Immature natural killer cell (primary cell): Measurements from ENCODE around the gene TMEM255A. TPM values are rescaled to one million over a fixed set of nuclear protein-coding genes. Genes with fewer than 3 reads are reported as not detected.

Experiments
- DNase-seq, 3 donors: peaks; one replicate each; pipeline ENCODE4 v3.0.0; 2022; ENCODE audit warnings: mixed read lengths in 1 of 3
- H3K27ac Mint-ChIP-seq, 6 donors: one replicate each; pipeline ENCODE4 v1.8.0; 2020; ENCODE audit warnings: mixed read lengths in 6 of 6, mild to moderate bottlenecking in 5 of 6, inconsistent platforms in 4 of 6, moderate library complexity in 3 of 6
- H3K27me3 Mint-ChIP-seq, 3 donors: one replicate each; pipeline ENCODE4 v1.8.0; 2020 to 2021; ENCODE audit warnings: low read depth in 3 of 3, mild to moderate bottlenecking in 3 of 3, mixed read lengths in 3 of 3, moderate library complexity in 3 of 3, inconsistent platforms in 1 of 3
- H3K36me3 Mint-ChIP-seq, 3 donors: one replicate each; pipeline ENCODE4 v1.8.0; 2020; ENCODE audit warnings: mixed read lengths in 3 of 3, inconsistent platforms in 2 of 3, mild to moderate bottlenecking in 2 of 3
- H3K4me1 Mint-ChIP-seq, 2 donors: one replicate each; pipeline ENCODE4 v1.8.0; 2020; ENCODE audit warnings: inconsistent platforms in 2 of 2, mild to moderate bottlenecking in 2 of 2, mixed read lengths in 2 of 2, moderate library complexity in 1 of 2
- H3K4me3 Mint-ChIP-seq, 5 donors: one replicate each; pipeline ENCODE4 v1.8.0; 2020; ENCODE audit warnings: mild to moderate bottlenecking in 5 of 5, mixed read lengths in 5 of 5, inconsistent platforms in 3 of 5, moderate library complexity in 3 of 5
- H3K9me3 Mint-ChIP-seq, 6 donors: one replicate each; pipeline ENCODE4 v1.8.0; 2020; ENCODE audit warnings: mild to moderate bottlenecking in 6 of 6, mixed read lengths in 6 of 6, inconsistent platforms in 4 of 6, moderate library complexity in 3 of 6
- polyA plus RNA-seq, 3 donors: library from polyadenylated mRNA; unstranded; fragments of 300-500 nt; fragmentation: Illumina TruSeq; gene quantifications; one replicate each; pipeline ENCODE4 v1.2.3, GENCODE V29; 2021

The TMEM255A gene
- polyA plus RNA-seq, 3 donors from 2014 or later: 0.96 to 4.0 TPM; not detected in 1

DNA sequence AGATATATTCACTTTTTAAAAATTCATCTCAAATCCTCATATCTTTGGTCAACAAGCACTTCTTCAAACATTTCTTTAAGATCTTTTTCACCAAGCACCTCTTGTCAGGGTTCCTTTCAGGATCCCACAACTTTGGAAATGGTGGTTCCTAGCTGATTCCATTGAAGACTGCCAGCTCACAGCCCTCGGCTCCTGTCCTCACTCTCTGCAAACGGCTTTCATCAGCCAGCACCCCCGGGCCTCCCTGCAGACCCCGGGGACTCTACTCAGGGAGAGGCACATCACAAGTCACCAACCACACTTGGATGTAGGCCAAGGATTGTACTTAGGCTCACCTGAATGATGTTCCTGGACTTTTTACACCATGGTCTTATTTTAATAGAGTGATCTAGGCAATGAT lies 40.7 kb downstream of the TMEM255A start:
- H3K27ac Mint-ChIP-seq: no peak overlapping the region
- H3K9me3 Mint-ChIP-seq: no peaks in the 10 kb centered on the region
- peaks cover 0 to 3% (median 0%) of the 10 kb centered on the region in 3 donors for H3K36me3 Mint-ChIP-seq
- no peak for DNase-seq
- H3K27me3 Mint-ChIP-seq: peaks cover 0 to 11% (median 4%) of the 10 kb centered on the region in 3 donors
- H3K4me3 Mint-ChIP-seq: no peak overlapping the region
- H3K4me1 Mint-ChIP-seq: peaks cover 0 to 3% of the 10 kb centered on the region in 2 donors

DNA sequence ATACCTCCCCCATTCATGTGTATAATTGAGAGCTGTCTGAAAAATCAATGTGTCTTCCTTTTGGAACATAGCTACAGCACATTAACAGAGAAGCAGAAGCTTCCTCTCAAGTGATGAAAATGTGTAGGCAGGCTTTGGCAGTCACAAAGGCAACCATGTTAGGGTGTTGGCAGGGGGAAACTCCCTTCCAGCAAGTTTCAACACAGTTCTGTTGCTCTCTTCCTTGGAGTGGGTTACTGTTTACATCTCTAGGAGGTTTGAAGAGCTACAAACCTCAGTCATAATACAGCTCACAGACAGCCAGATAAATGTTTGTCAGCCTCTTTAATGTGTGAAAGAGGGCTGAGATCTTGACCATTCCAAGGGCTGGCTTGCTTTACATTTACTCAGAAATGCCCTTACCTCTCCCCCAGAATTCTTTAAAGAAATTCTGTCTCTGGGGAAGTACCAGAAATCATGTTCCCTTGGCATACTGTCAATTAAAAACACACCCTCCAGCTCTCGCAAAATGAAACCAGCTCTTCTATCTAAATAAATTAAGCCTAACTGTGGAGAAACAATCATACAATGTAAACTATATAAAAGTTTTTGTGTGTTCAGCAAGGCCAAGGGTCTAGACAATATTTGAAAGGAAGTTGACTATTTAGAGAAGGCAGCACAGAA lies 41.8 kb downstream of the TMEM255A start:
- H3K27me3 Mint-ChIP-seq: peaks cover 0 to 11% (median 2%) of the 10 kb centered on the region in 3 donors
- DNase-seq: no peak
- no peaks in the 10 kb centered on the region for H3K9me3 Mint-ChIP-seq
- peak overlapping the region in 1 of 6 donors; percentile 26 for H3K27ac Mint-ChIP-seq
- H3K4me1 Mint-ChIP-seq: peaks cover 0 to 3% of the 10 kb centered on the region in 2 donors
- H3K4me3 Mint-ChIP-seq: no peak overlapping the region
- peaks cover 0 to 3% (median 0%) of the 10 kb centered on the region in 3 donors for H3K36me3 Mint-ChIP-seq

- H3K36me3 Mint-ChIP-seq: peaks cover 0 to 3% (median 0%) of the 10 kb centered on the region in 3 donors
- H3K27ac Mint-ChIP-seq: no peak overlapping the region
- no peaks in the 10 kb centered on the region for H3K9me3 Mint-ChIP-seq
- H3K27me3 Mint-ChIP-seq: peaks cover 0 to 2% (median 0%) of the 10 kb centered on the region in 3 donors
- DNase-seq: no peak
- peaks cover 0 to 3% of the 10 kb centered on the region in 2 donors for H3K4me1 Mint-ChIP-seq
- no peak overlapping the region for H3K4me3 Mint-ChIP-seq
These were observed 46.9 kb downstream of the TMEM255A start for GRCh38 chrX:120264341-120264740.

GRCh38 chrX:120262859-120263708 lies 48.2 kb downstream of the TMEM255A start:
- Mint-ChIP-seq H3K4me3 (no peak overlapping the region), H3K9me3 (no peaks in the 10 kb centered on the region), H3K27ac (peak overlapping the region in 1 of 6 donors; percentile 86), H3K4me1 (peaks cover 3 to 4% of the 10 kb centered on the region in 2 donors), H3K27me3 (peaks cover 0 to 2% (median 0%) of the 10 kb centered on the region in 3 donors), H3K36me3 (peaks cover 0 to 3% (median 0%) of the 10 kb centered on the region in 3 donors)
- DNase-seq: no peak

GRCh38 chrX:120260369-120260768 lies 50.9 kb downstream of the TMEM255A start:
- peaks cover 0 to 4% (median 0%) of the 10 kb centered on the region in 3 donors for H3K27me3 Mint-ChIP-seq
- no peak overlapping the region for H3K27ac Mint-ChIP-seq
- peaks cover 16 to 27% of the 10 kb centered on the region in 2 donors for H3K4me1 Mint-ChIP-seq

GRCh38 chrX:120253784-120254183 lies 57.5 kb downstream of the TMEM255A start:
- Mint-ChIP-seq H3K4me3 (no peak overlapping the region), H3K27me3 (peaks cover 0 to 9% (median 2%) of the 10 kb centered on the region in 3 donors), H3K9me3 (no peaks in the 10 kb centered on the region), H3K36me3 (peaks cover 0 to 12% (median 4%) of the 10 kb centered on the region in 3 donors), H3K4me1 (peaks cover 40 to 73% of the 10 kb centered on the region in 2 donors), H3K27ac (no peak overlapping the region)
- DNase-seq: no peak

More at GRCh38 chrX:120260369-120260768, 50.9 kb downstream of the TMEM255A start:
- Mint-ChIP-seq H3K36me3 (peaks cover 0 to 3% (median 0%) of the 10 kb centered on the region in 3 donors), H3K9me3 (no peaks in the 10 kb centered on the region), H3K4me3 (no peak overlapping the region)
- DNase-seq: no peak

GRCh38 chrX:120251471-120252011 lies 59.7 kb downstream of the TMEM255A start:
- Mint-ChIP-seq H3K27me3 (peaks cover 0 to 9% (median 0%) of the 10 kb centered on the region in 3 donors), H3K27ac (peak overlapping the region; percentile 82 to 96 (median 91)), H3K4me3 (peak overlapping the region; percentile 92 to 96 (median 94)), H3K36me3 (peaks cover 0 to 12% (median 4%) of the 10 kb centered on the region in 3 donors), H3K9me3 (no peaks in the 10 kb centered on the region), H3K4me1 (peaks cover 31 to 56% of the 10 kb centered on the region in 2 donors)
- peak; percentile 7 to 15 (median 8) for DNase-seq

DNA sequence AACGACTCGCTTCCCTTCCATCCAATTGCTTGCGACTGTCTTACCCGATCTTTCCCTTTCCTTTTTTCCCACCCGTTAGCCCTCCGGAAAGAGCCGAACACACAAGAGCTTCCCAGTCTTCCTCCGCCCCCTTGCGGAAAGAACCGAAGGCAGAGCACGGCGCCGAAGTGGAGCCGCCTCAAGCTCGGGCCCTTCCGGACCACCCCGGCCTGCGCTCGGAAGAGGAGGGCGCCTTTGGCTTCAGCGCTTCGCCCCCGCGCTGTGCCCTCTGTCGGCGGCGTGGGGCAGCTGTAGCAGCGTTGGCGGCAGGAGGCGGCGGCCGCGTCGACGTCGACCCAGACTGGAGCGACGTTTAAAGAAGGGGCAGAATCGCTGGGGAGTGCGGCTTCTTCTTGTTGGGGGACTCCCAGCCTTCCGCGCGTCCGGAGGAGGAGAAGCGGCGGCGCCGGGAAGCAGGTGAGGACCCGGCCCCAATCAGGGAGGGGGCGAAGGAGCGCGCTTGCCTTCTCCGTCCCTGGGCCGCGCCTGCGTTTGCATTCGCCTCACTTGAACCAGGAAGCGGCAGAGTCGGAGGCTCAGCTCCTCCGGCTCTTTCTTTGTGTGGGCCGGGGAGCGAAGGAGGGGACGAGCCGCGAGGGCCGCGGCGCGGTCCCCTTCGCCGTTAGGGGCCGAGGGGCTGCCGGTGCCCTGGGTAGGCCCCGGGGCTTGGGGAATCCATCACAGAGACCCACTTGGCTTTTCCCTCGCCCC lies 60.6 kb downstream of the TMEM255A start, which contains the start of gene ZBTB33:
Gene ZBTB33 (plus strand): TSS at position 291 of the 750 bp plus-strand sequence. CDS start 2,604 bp downstream, outside the sequence.
- H3K4me1 Mint-ChIP-seq: peaks cover 26 to 49% of the 10 kb centered on the region in 2 donors
- peaks cover 0 to 9% (median 0%) of the 10 kb centered on the region in 3 donors for H3K27me3 Mint-ChIP-seq
- peak; percentile 81 to 85 (median 84) for DNase-seq
- H3K36me3 Mint-ChIP-seq: peaks cover 0 to 12% (median 4%) of the 10 kb centered on the region in 3 donors
- H3K9me3 Mint-ChIP-seq: no peaks in the 10 kb centered on the region
- H3K4me3 Mint-ChIP-seq: peak within 1 kb of the TSS; percentile 92 to 96 (median 94)
- H3K27ac Mint-ChIP-seq: peak within 1 kb of the TSS; percentile 83 to 96 (median 92)

DNA sequence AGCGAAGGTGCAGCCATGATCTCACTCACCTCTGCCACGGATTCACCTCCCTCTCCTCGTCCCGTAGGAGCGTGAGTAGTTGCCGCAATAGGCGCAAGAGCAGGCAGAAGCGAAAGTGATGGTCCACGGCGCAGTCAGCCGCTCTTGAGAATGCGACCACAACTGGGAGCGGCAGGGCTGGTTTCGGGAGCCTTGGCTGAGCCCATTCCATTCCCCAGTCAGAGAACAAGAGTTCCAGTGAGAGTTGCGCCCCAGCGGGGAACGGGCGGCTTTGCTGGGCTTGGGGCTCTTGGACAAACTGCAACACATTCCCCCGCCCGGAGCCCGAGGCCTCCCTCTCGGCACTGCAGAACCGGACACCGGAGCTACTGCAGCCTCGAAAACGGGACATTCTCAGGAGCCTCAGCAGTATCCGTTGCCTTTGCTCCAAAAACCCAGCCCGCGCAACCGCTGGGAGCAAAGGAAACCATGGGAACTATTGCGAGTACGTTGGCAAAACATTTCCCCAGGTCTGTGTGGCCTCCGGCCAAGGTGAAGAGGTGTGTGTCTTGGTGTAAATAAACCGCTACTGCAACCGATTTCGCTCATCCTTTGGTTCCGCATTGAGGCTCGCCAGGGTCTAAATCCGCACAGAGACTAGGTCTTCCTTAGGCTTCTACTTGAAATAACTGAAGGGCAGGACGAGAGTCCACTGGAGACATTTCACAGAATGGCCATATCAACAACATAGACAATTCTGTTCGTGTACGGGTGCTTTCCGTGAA lies 66.3 kb downstream of the TMEM255A start:
- DNase-seq: peak; percentile 36 to 62 (median 55)
- Mint-ChIP-seq H3K4me3 (peak overlapping the region; percentile 87 to 99 (median 94)), H3K4me1 (peaks cover 9 to 22% of the 10 kb centered on the region in 2 donors), H3K9me3 (no peaks in the 10 kb centered on the region), H3K27ac (peak overlapping the region; percentile 69 to 92 (median 86)), H3K36me3 (no peaks in the 10 kb centered on the region), H3K27me3 (peaks cover 5 to 9% (median 5%) of the 10 kb centered on the region in 3 donors)

- H3K4me3 Mint-ChIP-seq: peak overlapping the region; percentile 87 to 99 (median 94)
- H3K9me3 Mint-ChIP-seq: no peaks in the 10 kb centered on the region
- H3K4me1 Mint-ChIP-seq: peaks cover 8 to 21% of the 10 kb centered on the region in 2 donors
- DNase-seq: no peak
- peak overlapping the region; percentile 69 to 92 (median 86) for H3K27ac Mint-ChIP-seq
- H3K27me3 Mint-ChIP-seq: peaks cover 5 to 9% (median 5%) of the 10 kb centered on the region in 3 donors
- H3K36me3 Mint-ChIP-seq: peaks cover 0 to under 1% (median 0%) of the 10 kb centered on the region in 3 donors
These were observed 66.9 kb downstream of the TMEM255A start for GRCh38 chrX:120244395-120244734.

- H3K9me3 Mint-ChIP-seq: no peaks in the 10 kb centered on the region
- H3K27me3 Mint-ChIP-seq: peaks cover 5 to 9% (median 5%) of the 10 kb centered on the region in 3 donors
- H3K4me1 Mint-ChIP-seq: peaks cover 8 to 21% of the 10 kb centered on the region in 2 donors
- H3K4me3 Mint-ChIP-seq: no peak overlapping the region
- H3K27ac Mint-ChIP-seq: no peak overlapping the region
- H3K36me3 Mint-ChIP-seq: peaks cover 0 to 8% (median 0%) of the 10 kb centered on the region in 3 donors
- DNase-seq: no peak
These were observed 68.4 kb downstream of the TMEM255A start for GRCh38 chrX:120242813-120243212.

DNA sequence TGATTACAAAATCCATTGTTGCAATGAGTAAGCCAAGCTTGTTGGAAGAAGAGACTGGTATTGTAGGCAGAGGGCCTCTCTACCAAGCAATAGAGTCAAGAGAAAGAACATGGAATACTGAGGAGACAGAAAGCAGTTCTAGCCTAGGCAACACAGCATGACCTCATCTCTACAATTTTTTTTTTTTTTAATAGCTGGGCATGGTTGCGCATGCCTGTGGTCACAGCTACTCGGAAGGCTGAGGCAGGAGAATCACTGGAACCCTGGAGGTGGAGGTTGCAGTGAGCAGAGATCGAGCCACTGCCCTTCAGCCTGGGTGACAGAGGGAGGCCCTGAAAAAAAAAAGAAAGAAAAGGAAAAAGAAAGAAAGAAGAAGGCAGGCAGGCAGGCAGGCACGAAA lies 72.3 kb downstream of the TMEM255A start:
- H3K27me3 Mint-ChIP-seq: peaks cover 0 to 6% (median 0%) of the 10 kb centered on the region in 3 donors
- peaks cover under 1 to 10% of the 10 kb centered on the region in 2 donors for H3K4me1 Mint-ChIP-seq
- H3K9me3 Mint-ChIP-seq: no peaks in the 10 kb centered on the region
- no peak overlapping the region for H3K4me3 Mint-ChIP-seq
- DNase-seq: no peak
- H3K36me3 Mint-ChIP-seq: peaks cover 0 to 13% (median 0%) of the 10 kb centered on the region in 3 donors
- no peak overlapping the region for H3K27ac Mint-ChIP-seq
